Measurements from ENCODE around the gene MICALL2. TPM values are rescaled to one million over a fixed set of nuclear protein-coding genes. Genes with fewer than 3 reads are reported as not detected.

Gene MICALL2
- total RNA-seq, 1 donor from 2014 or later = 14.2 TPM

GRCh38 chr7:1431226-1431625 is 28.0 kb downstream of the MICALL2 start:
- Histone ChIP-seq H3K27me3 (ENCODE audit: control insufficient read depth, insufficient read depth, low read length) (no peaks in the 10 kb centered on the region), H3K36me3 (ENCODE audit: control insufficient read depth, insufficient read depth, low read length) (peaks cover 2% of the 10 kb centered on the region), H3K4me3 (ENCODE audit: low read depth, low read length) (no peak overlapping the region)
- TF ChIP-seq CTCF (IDR thresholded peaks at IDR 0.05; ENCODE audit: insufficient read depth, low read length, severe bottlenecking) = no peak
- FAIRE-seq = no peak
- no peak for DNase-seq (ENCODE audit: low read depth)

GRCh38 chr7:1430056-1430845 is 29.0 kb downstream of the MICALL2 start:
- TF ChIP-seq CTCF (IDR thresholded peaks at IDR 0.05; ENCODE audit: insufficient read depth, low read length, severe bottlenecking) = no peak
- Histone ChIP-seq H3K36me3 (ENCODE audit: control insufficient read depth, insufficient read depth, low read length) (peaks cover under 1% of the 10 kb centered on the region), H3K4me3 (ENCODE audit: low read depth, low read length) (no peak overlapping the region), H3K27me3 (ENCODE audit: control insufficient read depth, insufficient read depth, low read length) (no peaks in the 10 kb centered on the region)
- FAIRE-seq (no peak), DNase-seq (ENCODE audit: low read depth) (no peak)

- DNase-seq (ENCODE audit: low read depth) (no peak), FAIRE-seq (no peak)
- no peak for TF ChIP-seq CTCF (IDR thresholded peaks at IDR 0.05; ENCODE audit: insufficient read depth, low read length, severe bottlenecking)
- Histone ChIP-seq H3K27me3 (ENCODE audit: control insufficient read depth, insufficient read depth, low read length) (peaks cover 3% of the 10 kb centered on the region), H3K36me3 (ENCODE audit: control insufficient read depth, insufficient read depth, low read length) (no peaks in the 10 kb centered on the region), H3K4me3 (ENCODE audit: low read depth, low read length) (no peak overlapping the region)
These were observed 30.2 kb downstream of the MICALL2 start for GRCh38 chr7:1428941-1429501.

GRCh38 chr7:1427064-1427657 is 32.1 kb downstream of the MICALL2 start:
- Histone ChIP-seq H3K36me3 (ENCODE audit: control insufficient read depth, insufficient read depth, low read length) (no peaks in the 10 kb centered on the region), H3K27me3 (ENCODE audit: control insufficient read depth, insufficient read depth, low read length) (peaks cover 5% of the 10 kb centered on the region), H3K4me3 (ENCODE audit: low read depth, low read length) (no peak overlapping the region)
- FAIRE-seq (no peak), DNase-seq (ENCODE audit: low read depth) (no peak)
- no peak for TF ChIP-seq CTCF (IDR thresholded peaks at IDR 0.05; ENCODE audit: insufficient read depth, low read length, severe bottlenecking)

- FAIRE-seq (no peak), DNase-seq (ENCODE audit: low read depth) (no peak)
- H3K27me3 ChIP-seq (ENCODE audit: control insufficient read depth, insufficient read depth, low read length) = peaks cover 5% of the 10 kb centered on the region
- H3K36me3 ChIP-seq (ENCODE audit: control insufficient read depth, insufficient read depth, low read length) = no peaks in the 10 kb centered on the region
- TF ChIP-seq CTCF (IDR thresholded peaks at IDR 0.05; ENCODE audit: insufficient read depth, low read length, severe bottlenecking) = no peak
- no peak overlapping the region for H3K4me3 ChIP-seq (ENCODE audit: low read depth, low read length)
These were observed 32.8 kb downstream of the MICALL2 start for GRCh38 chr7:1426474-1426873.

All from bronchial epithelial cell (primary cell).